Ovary (tissue), 9 donors: ENCODE data around the gene TPK1. TPM values are rescaled to one million over a fixed set of nuclear protein-coding genes. Genes with fewer than 3 reads are reported as not detected.
A peak's percentile ranks its signal among the peaks of the same experiment; 100 is the strongest.

ENCODE experiments used
- DNase-seq, 5 donors: peaks; one replicate each; pipeline ENCODE4 v3.0.0-alpha.2; 2019 to 2020
- H3K27ac ChIP-seq, 2 donors: fragments of 200-600 bp; one replicate each; pipeline versions ENCODE4 v1.5.1 to v1.8.0; 2019 to 2022
- H3K27me3 ChIP-seq: fragments of 200-600 bp; one replicate; pipeline ENCODE4 v1.8.0; 2022
- H3K36me3 ChIP-seq: fragments of 200-600 bp; sonication (generic); one replicate; pipeline ENCODE4 v1.5.1; 2019
- H3K4me1 ChIP-seq: one replicate; pipeline ENCODE4 v1.8.1; 2013; ENCODE audit warnings: mild to moderate bottlenecking, moderate library complexity; ENCODE audit not compliant: insufficient read depth
- H3K4me3 ChIP-seq: fragments of 200-600 bp; sonication (generic); one replicate; pipeline ENCODE4 v1.5.1; 2017
- H3K9me3 ChIP-seq, 2 donors: fragments of 200-600 bp in 1 of 2; sonication (generic) in 1 of 2; one replicate each; pipeline versions ENCODE4 v1.5.1 to v1.8.1; 2013 to 2019; ENCODE audit warnings: mild to moderate bottlenecking in 1 of 2, moderate library complexity in 1 of 2
- EP300 ChIP-seq: sonication (generic); formaldehyde crosslinking; IDR thresholded peaks from one replicate; pipeline ENCODE4 v1.6.1; 2017; ENCODE audit warnings: antibody characterized with exemption
- POLR2A ChIP-seq: fragments of 450-650 bp; IDR thresholded peaks from one replicate; pipeline ENCODE4 v1.6.1; 2017; ENCODE audit warnings: antibody characterized with exemption, mild to moderate bottlenecking, moderate library complexity
- WGBS, 3 donors: extraction: QIAGEN DNeasy Blood & Tissue Kit in 1 of 3; methylation state at CpG; one replicate each; pipeline versions ENCODE4 v1.1.5 to v1.1.7; 2013 to 2017; 5-methylcytosine and 5-hydroxymethylcytosine counted together
- intact Hi-C, 4 donors: fragments of 100-400 bp; cut with DNase I; formaldehyde crosslinking; loops; one replicate each; pipeline versions ENCODE4 v1.11.0 to v1.15.1; 2022 to 2023
- polyA plus RNA-seq, 2 donors: library from polyadenylated mRNA; stranded (reverse); fragments of 200-250 nt in 1 of 2; fragments of 350-450 nt in 1 of 2; fragmentation: Illumina TruSeq in 1 of 2; extraction: RNeasy Lipid Tissue Mini Kit (QIAGEN cat#74804) in 1 of 2; gene quantifications; one replicate each; pipeline ENCODE4 v1.2.3, GENCODE V29; 2013 to 2014
- total RNA-seq, 7 donors: library from RNA; depleted of rRNA in 2 of 7; stranded (reverse); fragments of >200 nt in 2 of 7; fragmentation: NEBNext Ultra II Directional in 3 of 7; extraction: Animal tissue kit (Norgen Biotek cat#: 25700) in 3 of 7; gene quantifications; one replicate each; pipeline versions ENCODE4 v1.1.0 to v1.2.4, GENCODE V29; 2016 to 2023
- TF ChIP-seq, protein P1 (sequence below), 3 donors: fragments of 450-650 bp in 2 of 3; fragments of 200-600 bp in 1 of 3; IDR thresholded peaks; one replicate each; pipeline versions ENCODE4 v1.5.1 to v1.8.0; 2016 to 2022; ENCODE audit warnings: antibody characterized with exemption in 3 of 3, mild to moderate bottlenecking in 1 of 3
- donor health status: DM: no; HTN: no; CAD: no; lungs with moderate emphysema.
- donor health status: DM: no; HTN: no; CAD: no.
- donor health status: Bipolar disorder and iron deficiency.
- donor health status: DM: yes; HTN: yes; CAD: no.
- donor health status: DM: no; HTN: no; CAD: no.
- donor health status: DM: yes; HTN: yes; CAD: no.

Gene TPK1
- total and polyA plus RNA-seq, 9 donors: 3.2 to 13.1 (median 4.6) TPM

GRCh38 chr7:144834641-144835144, 1.2 kb downstream of the TPK1 start:
- 16 to 26% (median 17%) methylated on average over 13 of the region's 13 CpGs for WGBS, 3 donors

DNA sequence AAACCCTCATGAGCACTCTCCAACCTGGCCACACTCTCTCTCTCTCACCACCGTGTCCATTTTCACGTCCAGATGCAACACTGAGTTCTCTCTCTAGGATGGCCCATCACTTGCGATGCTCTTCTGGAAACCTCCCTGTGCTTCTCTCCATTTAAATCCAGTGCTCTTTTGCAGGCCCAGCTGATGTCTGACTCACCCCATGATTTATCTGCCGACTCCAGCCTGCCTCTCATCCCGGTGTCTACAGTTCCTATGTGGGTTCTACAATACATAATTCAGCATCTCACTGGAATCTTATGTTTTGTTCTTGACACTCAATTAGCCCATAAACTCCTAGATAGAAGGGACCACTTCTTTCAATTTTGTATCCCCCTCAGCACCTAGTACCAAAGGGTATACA, 5.0 kb downstream of the TPK1 start:
- Histone ChIP-seq H3K4me1 (peaks cover 8% of the 10 kb centered on the region), H3K9me3 (no peaks in the 10 kb centered on the region), H3K4me3 (no peak overlapping the region), H3K27ac (no peak overlapping the region), H3K36me3 (no peaks in the 10 kb centered on the region), H3K27me3 (no peaks in the 10 kb centered on the region)
- WGBS, 3 donors: 84 to 90% (median 85%) methylated on average over 5 of the region's 5 CpGs
- no peak for TF ChIP-seq EP300
- TF ChIP-seq, protein P1, sequence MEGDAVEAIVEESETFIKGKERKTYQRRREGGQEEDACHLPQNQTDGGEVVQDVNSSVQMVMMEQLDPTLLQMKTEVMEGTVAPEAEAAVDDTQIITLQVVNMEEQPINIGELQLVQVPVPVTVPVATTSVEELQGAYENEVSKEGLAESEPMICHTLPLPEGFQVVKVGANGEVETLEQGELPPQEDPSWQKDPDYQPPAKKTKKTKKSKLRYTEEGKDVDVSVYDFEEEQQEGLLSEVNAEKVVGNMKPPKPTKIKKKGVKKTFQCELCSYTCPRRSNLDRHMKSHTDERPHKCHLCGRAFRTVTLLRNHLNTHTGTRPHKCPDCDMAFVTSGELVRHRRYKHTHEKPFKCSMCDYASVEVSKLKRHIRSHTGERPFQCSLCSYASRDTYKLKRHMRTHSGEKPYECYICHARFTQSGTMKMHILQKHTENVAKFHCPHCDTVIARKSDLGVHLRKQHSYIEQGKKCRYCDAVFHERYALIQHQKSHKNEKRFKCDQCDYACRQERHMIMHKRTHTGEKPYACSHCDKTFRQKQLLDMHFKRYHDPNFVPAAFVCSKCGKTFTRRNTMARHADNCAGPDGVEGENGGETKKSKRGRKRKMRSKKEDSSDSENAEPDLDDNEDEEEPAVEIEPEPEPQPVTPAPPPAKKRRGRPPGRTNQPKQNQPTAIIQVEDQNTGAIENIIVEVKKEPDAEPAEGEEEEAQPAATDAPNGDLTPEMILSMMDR (IDR thresholded peaks at IDR 0.05): no peak
- intact Hi-C loops: no loop called here
- no peak for DNase-seq

More at GRCh38 chr7:144834641-144835144, 1.2 kb downstream of the TPK1 start:
- peaks cover 4% of the 10 kb centered on the region for H3K4me1 ChIP-seq
- intact Hi-C loops: no loop called here
- DNase-seq: no peak
- peak overlapping the region; percentile 91 to 95 for H3K27ac ChIP-seq
- H3K9me3 ChIP-seq: no peaks in the 10 kb centered on the region
- H3K4me3 ChIP-seq: peak overlapping the region; percentile 64
- no peaks in the 10 kb centered on the region for H3K36me3 ChIP-seq
- H3K27me3 ChIP-seq: no peaks in the 10 kb centered on the region
- TF ChIP-seq POLR2A (no peak), EP300 (no peak)
- TF ChIP-seq, protein P1 (IDR thresholded peaks at IDR 0.05): no peak

GRCh38 chr7:144830024-144830785, 5.6 kb downstream of the TPK1 start:
- TF ChIP-seq, protein P1 (IDR thresholded peaks at IDR 0.05): no peak
- TF ChIP-seq EP300: no peak
- no peak for TF ChIP-seq POLR2A
- Histone ChIP-seq H3K27ac (no peak overlapping the region), H3K27me3 (no peaks in the 10 kb centered on the region), H3K9me3 (no peaks in the 10 kb centered on the region), H3K4me1 (peaks cover 8% of the 10 kb centered on the region), H3K4me3 (no peak overlapping the region), H3K36me3 (no peaks in the 10 kb centered on the region)
- 92 to 96% (median 92%) methylated on average over 2 of the region's 2 CpGs for WGBS, 3 donors
- DNase-seq: no peak
- intact Hi-C loops: no loop called here

- peak overlapping the region in 1 of 2 donors; percentile 24 for H3K27ac ChIP-seq
- 7 to 13% (median 9%) methylated on average over 4 of the region's 4 CpGs for WGBS, 3 donors
- no peaks in the 10 kb centered on the region for H3K9me3 ChIP-seq
- no peaks in the 10 kb centered on the region for H3K27me3 ChIP-seq
- H3K36me3 ChIP-seq: no peaks in the 10 kb centered on the region
- TF ChIP-seq, protein P1 (IDR thresholded peaks at IDR 0.05): no peak
- TF ChIP-seq POLR2A (no peak), EP300 (no peak)
- intact Hi-C loops: no loop called here
- DNase-seq: no peak
- H3K4me3 ChIP-seq: no peak overlapping the region
- H3K4me1 ChIP-seq: peaks cover 5% of the 10 kb centered on the region
These were observed 8.2 kb downstream of the TPK1 start for GRCh38 chr7:144827621-144828020.
